OCI-M1 (cell line): ENCODE results near the gene NDUFA8.
A peak's percentile ranks its signal among the peaks of the same experiment; 100 is the strongest.

Experiments used
- DNase-seq: peaks from one replicate; lab custom pipeline; 2025; lab: John Stamatoyannopoulos, UW

NDUFA8 gene

GRCh38 chr9:122120316-122121071 lies 39.1 kb downstream of the NDUFA8 start:
- no peak for DNase-seq

DNA sequence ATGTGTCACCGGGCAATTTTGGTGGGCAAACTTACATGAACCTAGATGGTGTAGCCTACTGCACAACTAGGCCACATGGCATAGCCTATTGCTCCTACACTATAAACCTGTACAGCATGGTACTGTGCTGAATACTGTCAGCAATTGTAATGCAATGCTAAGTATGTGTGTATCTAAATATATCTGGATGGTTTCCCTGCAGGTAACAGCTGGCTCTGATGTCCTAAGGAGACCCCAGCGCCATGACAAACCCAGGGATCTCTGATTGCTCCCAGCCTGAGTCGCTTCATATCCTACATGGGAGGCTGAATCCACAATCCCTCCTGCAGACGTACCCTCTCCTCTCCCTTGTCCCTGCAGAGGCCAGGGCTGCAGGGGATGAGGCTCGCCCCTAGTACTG lies 39.9 kb downstream of the NDUFA8 start:
- DNase-seq, result no peak

DNA sequence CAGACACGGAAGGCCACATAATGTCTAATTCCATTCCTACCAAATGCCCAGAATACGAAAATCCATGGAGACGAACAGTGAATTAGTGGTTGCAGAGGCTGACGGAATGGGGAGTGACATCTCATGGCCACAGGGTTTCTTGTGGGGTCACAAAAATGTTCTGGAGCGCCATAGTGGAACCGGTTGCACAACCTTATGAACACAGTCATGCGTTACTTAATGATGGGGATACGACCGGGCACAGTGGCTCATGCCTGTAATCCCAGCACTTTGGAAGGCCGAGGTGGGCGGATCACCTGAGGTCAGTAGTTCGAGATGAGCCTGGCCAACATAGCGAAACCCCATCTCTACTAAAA lies 40.4 kb downstream of the NDUFA8 start:
- no peak for DNase-seq

DNA sequence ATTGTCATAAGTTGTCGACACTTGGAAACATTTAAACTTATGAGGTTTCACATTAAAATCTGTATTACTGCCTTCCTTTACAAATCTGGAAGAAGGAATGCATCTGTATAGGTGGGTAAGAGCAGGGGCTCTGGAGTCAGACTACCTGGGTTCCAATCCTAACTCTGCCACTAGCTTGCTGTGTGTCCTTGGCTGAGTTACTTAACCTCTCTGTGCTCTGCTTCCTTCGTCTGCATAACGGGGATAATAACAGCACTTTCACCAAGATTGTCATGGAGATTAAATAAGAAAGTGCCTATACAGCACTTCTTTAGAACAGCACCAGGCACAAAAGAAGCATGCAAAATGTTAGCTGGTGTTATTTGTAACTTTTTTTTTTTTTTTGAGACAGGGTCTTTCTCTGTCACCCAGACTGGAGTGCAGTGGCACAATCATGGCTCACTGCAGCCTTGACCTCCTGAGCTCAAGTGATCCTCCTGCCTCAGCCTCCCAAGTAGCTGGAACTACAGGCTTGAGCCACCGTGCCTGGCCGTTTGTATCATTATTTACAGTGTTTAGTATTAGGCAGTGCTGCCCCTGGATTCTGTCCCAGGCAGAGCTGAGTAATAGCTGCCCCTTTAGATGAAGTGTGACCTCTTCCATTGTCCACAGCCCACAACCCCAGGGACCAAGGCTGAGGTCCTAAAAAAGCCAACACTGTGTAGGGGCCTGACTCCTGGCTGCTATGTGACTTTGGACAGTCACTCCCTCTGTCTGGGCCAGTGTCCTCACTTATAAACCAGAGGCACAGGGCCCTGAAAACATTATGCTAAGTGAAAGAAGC lies 41.0 kb downstream of the NDUFA8 start:
- no peak for DNase-seq

DNA sequence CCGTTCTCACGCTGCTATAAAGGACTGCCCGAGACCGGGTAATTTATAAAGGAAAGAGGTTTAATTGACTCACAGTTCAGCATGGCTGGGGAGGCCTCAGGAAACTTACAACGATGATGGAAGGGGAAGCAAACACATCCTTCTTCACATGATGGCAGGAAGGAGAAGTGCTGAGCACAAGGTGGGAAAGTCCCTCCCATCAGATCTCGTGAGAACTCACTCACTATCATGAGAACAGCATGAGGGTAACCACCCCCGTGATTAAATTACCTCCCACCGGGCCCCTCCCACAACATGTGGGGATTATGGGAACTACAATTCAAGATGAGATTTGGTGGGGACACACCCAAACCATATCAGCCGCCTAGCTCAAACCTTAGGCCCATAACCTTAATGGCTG lies 42.3 kb downstream of the NDUFA8 start:
- peak; percentile 7 for DNase-seq

DNA sequence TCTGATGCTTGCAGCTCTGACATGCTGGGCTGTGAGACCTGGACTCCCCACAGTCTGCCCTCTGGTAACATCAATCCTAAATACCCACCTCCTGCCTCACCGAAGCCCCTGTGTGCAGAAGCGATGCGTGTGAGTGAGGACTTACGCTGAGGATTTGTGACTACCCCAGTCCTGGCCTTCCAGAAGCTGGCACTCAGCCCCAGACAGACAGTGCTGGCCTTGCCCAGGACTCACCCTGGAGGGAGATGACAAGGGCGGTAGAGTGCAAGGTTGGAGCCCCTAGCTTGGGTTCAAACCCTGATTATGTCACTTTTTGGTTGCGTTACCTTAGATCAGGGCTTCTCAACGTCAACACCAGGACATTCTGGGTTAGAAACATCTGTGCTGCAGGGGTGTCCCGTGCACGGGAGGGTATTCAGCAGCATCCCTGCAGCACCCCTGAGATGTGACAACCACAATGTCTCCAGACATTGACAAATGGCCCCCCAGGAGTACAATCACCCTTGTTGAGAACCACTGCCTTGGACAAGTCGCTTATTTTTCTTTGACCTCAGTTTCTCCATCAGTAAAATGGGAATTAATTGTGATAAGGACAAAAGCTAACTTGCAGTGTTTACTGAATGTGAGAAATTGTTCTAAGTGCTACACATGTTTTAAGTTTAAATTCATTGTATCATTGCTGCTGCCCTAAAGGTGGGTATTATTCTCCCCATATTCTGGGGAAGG lies 43.0 kb downstream of the NDUFA8 start:
- DNase-seq, result no peak

DNA sequence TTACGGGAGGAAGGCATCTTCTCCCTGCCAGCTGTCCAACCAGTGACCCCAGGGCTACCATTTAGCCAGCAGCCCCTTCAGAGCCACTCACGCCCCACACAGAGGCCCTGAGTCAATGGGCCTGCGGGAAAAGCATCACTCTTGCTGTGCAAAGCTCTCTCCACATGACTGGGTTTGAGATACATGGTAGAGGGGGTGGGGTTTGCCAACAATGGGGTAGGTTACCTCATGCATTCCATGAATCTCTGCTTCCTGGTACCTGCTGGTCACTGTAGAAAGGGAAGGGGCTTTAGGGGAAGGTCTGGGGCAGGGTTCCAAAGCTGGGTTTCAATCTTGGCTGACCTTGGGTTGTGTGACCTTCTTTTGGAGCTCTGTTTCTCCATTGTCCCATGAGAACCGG lies 43.5 kb downstream of the NDUFA8 start:
- DNase-seq, result no peak

- no peak for DNase-seq
Measured at GRCh38 chr9:122115176-122116035, 44.2 kb downstream of the NDUFA8 start.

DNA sequence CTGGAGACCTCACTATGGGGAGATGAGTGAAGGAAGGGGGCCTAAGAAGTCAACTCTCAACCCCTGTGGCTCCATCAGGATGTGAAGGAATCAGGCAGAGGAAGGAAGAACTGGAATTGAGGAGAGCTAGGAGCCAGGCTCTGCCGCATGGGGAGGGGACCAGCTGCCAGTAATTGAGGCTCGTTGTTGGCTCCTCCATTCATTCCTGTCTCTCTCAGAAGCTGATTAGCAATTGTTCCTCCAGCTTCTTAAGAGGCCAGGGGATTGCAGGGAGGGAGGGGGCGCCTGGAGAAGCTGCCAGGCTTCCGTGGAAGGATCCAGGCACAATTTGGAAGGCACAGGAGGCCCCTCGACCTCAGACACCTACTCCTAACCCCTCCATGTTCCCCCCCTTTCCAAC lies 46.0 kb downstream of the NDUFA8 start:
- DNase-seq, result no peak

DNA sequence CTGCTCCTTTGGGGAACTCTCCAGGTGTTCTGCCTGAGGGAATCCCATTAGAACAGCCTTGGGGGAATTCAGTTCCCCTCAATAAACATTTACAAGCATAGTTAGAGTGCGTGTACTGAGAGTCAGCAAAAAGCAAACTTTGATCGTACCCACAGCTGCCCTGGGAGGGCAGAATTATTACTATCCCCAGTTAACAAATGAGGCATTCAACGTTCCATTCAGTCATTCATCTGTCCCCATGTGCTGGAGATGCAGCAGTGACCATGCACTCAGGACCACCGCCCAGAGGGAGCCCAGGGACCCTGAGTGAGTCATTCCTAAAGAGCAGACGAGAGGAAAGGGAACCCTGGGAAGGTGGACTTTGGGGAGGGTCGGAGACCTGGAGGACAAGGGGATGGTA lies 47.3 kb downstream of the NDUFA8 start:
- DNase-seq, result no peak

- no peak for DNase-seq
Measured at GRCh38 chr9:122111413-122112085, 48.0 kb downstream of the NDUFA8 start.

DNA sequence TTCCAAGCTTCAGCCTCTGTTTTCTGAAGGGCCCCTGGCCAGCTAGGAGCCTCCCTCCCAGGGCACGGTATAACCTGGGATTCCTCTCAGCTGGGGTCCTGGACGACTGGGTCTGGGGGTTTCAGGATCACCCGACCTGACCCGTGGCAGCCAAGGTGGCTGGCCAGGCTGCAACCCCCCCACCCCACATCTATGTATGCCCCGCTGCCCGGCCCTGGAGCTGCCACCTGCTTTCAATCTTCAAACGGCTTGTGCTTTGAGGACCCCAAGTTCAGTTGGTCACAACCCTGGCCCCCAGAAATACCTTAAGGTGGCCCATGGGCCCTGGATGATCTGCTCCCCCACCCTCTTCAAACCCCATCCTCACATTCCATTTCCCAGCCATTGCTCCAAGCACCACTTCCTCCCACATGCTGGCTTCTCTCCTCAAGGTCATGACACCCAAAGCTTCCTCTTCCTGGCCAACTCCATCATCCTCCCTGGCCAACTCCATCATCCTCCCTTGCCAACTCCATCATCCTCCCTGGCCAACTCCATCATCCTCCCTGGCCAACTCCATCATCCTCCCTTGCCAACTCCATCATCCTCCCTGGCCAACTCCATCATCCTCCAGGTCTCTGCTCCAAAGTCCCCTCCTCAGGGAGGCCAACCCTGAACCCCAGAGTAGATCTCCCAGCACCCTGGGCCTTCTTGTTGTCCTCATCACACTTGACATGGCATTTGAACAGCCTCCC lies 49.3 kb downstream of the NDUFA8 start:
- DNase-seq, result no peak

DNA sequence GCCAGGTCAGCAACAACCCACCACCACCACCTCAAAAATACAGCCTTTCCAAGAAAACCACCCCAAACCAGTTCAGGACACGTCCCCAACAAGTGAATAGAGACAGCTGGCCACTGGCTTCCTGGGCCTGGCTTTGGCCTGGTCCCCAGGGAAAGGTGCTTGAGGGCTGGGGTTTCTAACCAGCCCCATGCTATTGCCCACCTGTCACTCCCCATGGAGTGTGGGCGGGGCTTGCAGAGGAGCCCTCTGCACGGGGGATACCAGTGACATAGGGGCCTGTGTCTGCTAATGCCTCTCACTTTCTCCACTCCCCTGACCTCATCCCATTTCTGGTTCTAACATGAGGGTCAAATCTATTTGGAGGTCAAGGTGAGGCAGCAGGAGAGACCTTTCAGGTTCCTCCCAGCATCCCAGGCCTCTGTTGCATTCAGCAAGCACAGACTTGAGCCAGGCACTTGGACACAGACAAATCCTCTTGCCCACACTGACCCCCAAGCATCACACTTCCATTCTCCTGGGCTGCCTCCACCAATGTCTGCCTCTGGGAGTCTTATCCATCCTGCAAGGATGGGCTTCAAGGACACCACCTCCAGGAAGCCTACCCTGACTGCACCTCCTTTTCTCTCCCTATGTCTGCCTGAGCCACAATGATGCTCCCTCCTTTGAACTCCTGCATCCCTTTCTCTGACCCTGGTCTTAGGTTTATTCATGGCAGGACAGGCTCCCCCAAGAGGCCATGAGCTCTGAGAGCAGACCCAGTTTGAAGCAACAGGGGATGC lies 50.4 kb downstream of the NDUFA8 start:
- DNase-seq, result no peak

DNA sequence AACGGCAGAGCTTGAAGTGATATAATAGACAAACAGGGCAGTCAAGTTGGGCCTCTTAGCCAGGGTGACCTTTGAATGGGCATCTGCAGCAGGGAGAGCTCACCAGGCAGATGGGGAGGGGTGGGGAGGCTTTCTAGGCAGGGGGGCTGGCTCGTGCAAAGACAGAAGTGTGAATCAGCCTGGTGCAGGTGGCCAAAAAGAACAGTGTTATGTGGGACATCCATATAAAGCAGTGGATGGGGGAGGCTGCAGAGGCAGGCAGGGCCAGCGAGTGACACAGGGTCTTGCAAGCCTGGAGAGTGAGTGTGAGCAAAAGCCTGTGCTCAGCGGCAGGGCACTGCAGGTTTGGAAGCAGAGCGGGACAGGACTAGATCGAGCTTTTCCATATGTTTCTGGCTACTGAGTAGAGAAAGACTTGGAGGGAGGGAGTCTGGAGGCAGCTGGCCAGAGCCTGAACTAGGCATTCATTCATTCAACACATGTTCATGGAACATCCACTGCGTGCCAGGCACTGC lies 52.2 kb downstream of the NDUFA8 start:
- DNase-seq, result no peak

DNA sequence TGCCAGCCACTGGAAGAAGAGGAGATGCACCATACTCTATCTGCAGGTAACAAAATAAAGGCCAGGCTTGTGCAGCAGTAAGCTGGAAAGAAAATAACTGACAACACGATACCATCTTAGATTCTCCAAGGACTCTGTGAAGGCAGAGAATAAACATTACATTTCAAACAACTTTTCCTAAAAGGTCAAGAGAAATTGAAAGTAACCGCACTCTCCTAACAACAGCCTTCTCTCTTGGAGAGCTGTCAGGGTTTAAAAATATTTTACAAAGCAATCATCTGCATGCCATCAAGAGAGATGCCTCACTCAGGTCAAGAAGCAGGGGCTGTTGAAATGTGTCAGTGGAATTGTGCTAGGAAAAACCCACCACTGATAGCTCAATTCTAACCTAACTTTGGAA lies 53.0 kb downstream of the NDUFA8 start:
- no peak for DNase-seq

DNA sequence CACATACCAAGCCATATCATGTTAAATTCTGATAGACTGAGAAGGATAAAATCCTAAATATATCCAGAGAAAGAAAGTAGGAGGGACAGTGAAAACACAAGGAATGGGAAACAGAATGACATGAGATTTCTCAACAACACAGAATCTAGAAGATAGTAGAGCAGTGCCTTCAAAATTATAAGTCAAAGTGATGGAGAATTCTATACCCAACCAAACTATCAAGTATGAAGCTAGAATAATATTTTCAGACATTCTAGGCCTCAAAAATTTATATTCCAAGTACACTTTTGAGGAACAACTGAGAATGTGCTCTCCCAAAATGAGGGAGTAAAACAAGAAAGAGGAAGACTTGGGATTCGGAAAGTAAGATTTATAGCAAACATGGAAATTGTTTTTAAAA lies 55.6 kb downstream of the NDUFA8 start:
- no peak for DNase-seq

GRCh38 chr9:122102156-122102555 lies 57.4 kb downstream of the NDUFA8 start:
- DNase-seq, result no peak

- no peak for DNase-seq
Measured at GRCh38 chr9:122100756-122101155, 58.8 kb downstream of the NDUFA8 start.

DNA sequence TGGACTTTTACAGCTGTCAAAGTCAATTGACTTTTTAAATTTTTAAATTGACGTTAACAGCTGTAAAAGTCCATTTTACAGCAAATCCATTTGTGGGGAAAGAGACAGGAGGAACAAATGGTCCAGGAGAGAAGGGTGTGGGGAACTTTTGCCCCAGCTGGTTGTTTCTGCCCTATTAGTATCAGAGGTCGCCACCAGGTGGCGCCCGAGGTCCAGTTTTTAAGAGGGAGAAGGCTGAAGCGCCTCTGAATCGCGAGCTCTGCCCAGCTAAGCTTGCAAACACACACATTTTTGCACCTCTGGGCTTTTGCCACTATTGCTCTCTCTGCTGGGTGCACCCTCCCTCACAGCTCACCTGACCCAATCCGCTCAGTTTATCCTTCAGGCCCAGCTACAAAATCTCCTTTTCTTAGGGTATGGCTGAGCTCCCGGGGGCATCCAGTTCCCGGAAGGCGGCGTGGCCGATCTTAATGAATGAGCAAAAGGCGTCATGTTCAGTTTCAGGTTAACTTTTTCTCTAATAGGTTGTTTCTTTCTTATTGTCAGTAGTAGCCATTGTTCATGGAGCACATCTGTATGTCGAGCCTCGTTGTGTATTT lies 60.2 kb downstream of the NDUFA8 start:
- DNase-seq, result peak; percentile 91
